ENCODE data around the gene NHERF2.

The NHERF2 gene

GRCh38 chr16:1980770-1981087 is 46.0 kb upstream of the NHERF2 start:
- H3F3A ChIP-seq (ENCODE audit: insufficient read depth, low read length), result peaks cover 27% of the 10 kb centered on the region
- H3K9me3 ChIP-seq (replicated peaks; ENCODE audit: insufficient read depth, low read length), result no peaks in the 10 kb centered on the region
- H3K27ac ChIP-seq (ENCODE audit: low read length), result no peak overlapping the region
- DNase-seq, result no peak
- H3K4me3 ChIP-seq (ENCODE audit: low read length), result no peak overlapping the region
- peaks cover 14% of the 10 kb centered on the region for H3K4me1 ChIP-seq (ENCODE audit: low read length)
- no peaks in the 10 kb centered on the region for H3K36me3 ChIP-seq (replicated peaks; ENCODE audit: insufficient read depth, low read length)
- no peak for TF ChIP-seq EZH2phosphoT487 (IDR thresholded peaks at IDR 0.05; ENCODE audit: low read length)
- no peak for TF ChIP-seq CTCF (IDR thresholded peaks at IDR 0.05; ENCODE audit: low read length)
- no peak for TF ChIP-seq EZH2 (optimal IDR thresholded peaks at IDR 0.05; ENCODE audit: low read depth, low read length)
- no peak overlapping the region for H3K4me2 ChIP-seq (ENCODE audit: low read depth, low read length)
- no peak overlapping the region for H2AFZ ChIP-seq (ENCODE audit: low read length)
- no peak overlapping the region for H3K9ac ChIP-seq (ENCODE audit: low read length)
- H4K20me1 ChIP-seq (ENCODE audit: insufficient read depth, low read length), result no peaks in the 10 kb centered on the region
- no peaks in the 10 kb centered on the region for H3K9me2 ChIP-seq (replicated peaks; ENCODE audit: insufficient read depth, low read length)
- peaks cover 13% of the 10 kb centered on the region for H3K79me2 ChIP-seq (ENCODE audit: low read length)
- peaks cover 39% of the 10 kb centered on the region for H3K27me3 ChIP-seq (replicated peaks; ENCODE audit: insufficient read depth, low read length)

- Histone ChIP-seq H4K20me1 (ENCODE audit: insufficient read depth, low read length) (no peaks in the 10 kb centered on the region), H3K9me3 (replicated peaks; ENCODE audit: insufficient read depth, low read length) (no peaks in the 10 kb centered on the region), H3K9ac (ENCODE audit: low read length) (no peak within 1 kb of the TSS), H3K27ac (ENCODE audit: low read length) (no peak within 1 kb of the TSS), H3K9me2 (replicated peaks; ENCODE audit: insufficient read depth, low read length) (no peaks in the 10 kb centered on the region), H3K36me3 (replicated peaks; ENCODE audit: insufficient read depth, low read length) (0 out of 2 replicates have a peak, but pooled peaks cover 1% of the 10 kb centered on the region), H3K79me2 (ENCODE audit: low read length) (peaks cover 16% of the 10 kb centered on the region), H3F3A (ENCODE audit: insufficient read depth, low read length) (peaks cover 27% of the 10 kb centered on the region), H3K27me3 (replicated peaks; ENCODE audit: insufficient read depth, low read length) (peaks cover 39% of the 10 kb centered on the region), H2AFZ (ENCODE audit: low read length) (no peak within 1 kb of the TSS), H3K4me3 (ENCODE audit: low read length) (no peak within 1 kb of the TSS), H3K4me1 (ENCODE audit: low read length) (peaks cover 16% of the 10 kb centered on the region), H3K4me2 (ENCODE audit: low read depth, low read length) (no peak within 1 kb of the TSS)
- no peak for DNase-seq
- TF ChIP-seq EZH2 (optimal IDR thresholded peaks at IDR 0.05; ENCODE audit: low read depth, low read length), result no peak
- no peak for TF ChIP-seq CTCF (IDR thresholded peaks at IDR 0.05; ENCODE audit: low read length)
These were observed 45.3 kb upstream of the NHERF2 start, which contains the start of gene NOXO1 for GRCh38 chr16:1981398-1981836. Gene NOXO1, minus strand, starts transcription at chr16:1981469. Its CDS starts 290 bp downstream, at chr16:1981179.

- Histone ChIP-seq H3K4me2 (ENCODE audit: low read depth, low read length) (no peak overlapping the region), H2AFZ (ENCODE audit: low read length) (no peak overlapping the region), H3K79me2 (ENCODE audit: low read length) (peaks cover 16% of the 10 kb centered on the region), H3K9me3 (replicated peaks; ENCODE audit: insufficient read depth, low read length) (no peaks in the 10 kb centered on the region), H3K27ac (ENCODE audit: low read length) (no peak overlapping the region), H3K4me3 (ENCODE audit: low read length) (no peak overlapping the region), H3K9ac (ENCODE audit: low read length) (no peak overlapping the region), H3K4me1 (ENCODE audit: low read length) (peaks cover 16% of the 10 kb centered on the region), H4K20me1 (ENCODE audit: insufficient read depth, low read length) (no peaks in the 10 kb centered on the region), H3K9me2 (replicated peaks; ENCODE audit: insufficient read depth, low read length) (no peaks in the 10 kb centered on the region), H3K27me3 (replicated peaks; ENCODE audit: insufficient read depth, low read length) (peaks cover 39% of the 10 kb centered on the region), H3K36me3 (replicated peaks; ENCODE audit: insufficient read depth, low read length) (0 out of 2 replicates have a peak, but pooled peaks cover 4% of the 10 kb centered on the region), H3F3A (ENCODE audit: insufficient read depth, low read length) (peaks cover 27% of the 10 kb centered on the region)
- no peak for TF ChIP-seq EZH2phosphoT487 (IDR thresholded peaks at IDR 0.05; ENCODE audit: low read length)
- no peak for TF ChIP-seq CTCF (IDR thresholded peaks at IDR 0.05; ENCODE audit: low read length)
- TF ChIP-seq EZH2 (optimal IDR thresholded peaks at IDR 0.05; ENCODE audit: low read depth, low read length), result no peak
- no peak for DNase-seq
These were observed 44.7 kb upstream of the NHERF2 start for GRCh38 chr16:1982013-1982433.
